Uterus (tissue), 2 donors: ENCODE measurements around the gene MRE11.

Experiments
- CTCF ChIP-seq, 4 experiments: fragments of 200-600 bp in 2 of 4; fragments of 450-650 bp in 2 of 4; sonication (generic) in 2 of 4; IDR thresholded peaks; one replicate each; pipeline ENCODE4 v1.5.1; 2016 to 2019; ENCODE audit warnings: antibody characterized with exemption in 4 of 4, mild to moderate bottlenecking in 2 of 4, moderate library complexity in 1 of 4
- POLR2A ChIP-seq, 2 donors: fragments of 450-650 bp; IDR thresholded peaks; one replicate each; pipeline ENCODE4 v1.6.1; 2016; ENCODE audit warnings: antibody characterized with exemption in 2 of 2, mild to moderate bottlenecking in 1 of 2, moderate library complexity in 1 of 2

GRCh38 chr11:94501522-94501921 lies 7.9 kb upstream of the MRE11 start:
- no peak for TF ChIP-seq CTCF (IDR thresholded peaks at IDR 0.05)
- no peak for TF ChIP-seq POLR2A (IDR thresholded peaks at IDR 0.05)
